T follicular helper cell (primary cell): ENCODE measurements around the gene ATG4B.
"Not testable (repeated sequence)": the region's sequence is repeated elsewhere in the genome, so short reads cannot be mapped to it uniquely, and the experiment has no call there.

Experiments used
- DNase-seq: peaks from one replicate; pipeline ENCODE4 v3.0.0-alpha.2; 2020; ENCODE audit warnings: low read depth

ATG4B gene

DNA sequence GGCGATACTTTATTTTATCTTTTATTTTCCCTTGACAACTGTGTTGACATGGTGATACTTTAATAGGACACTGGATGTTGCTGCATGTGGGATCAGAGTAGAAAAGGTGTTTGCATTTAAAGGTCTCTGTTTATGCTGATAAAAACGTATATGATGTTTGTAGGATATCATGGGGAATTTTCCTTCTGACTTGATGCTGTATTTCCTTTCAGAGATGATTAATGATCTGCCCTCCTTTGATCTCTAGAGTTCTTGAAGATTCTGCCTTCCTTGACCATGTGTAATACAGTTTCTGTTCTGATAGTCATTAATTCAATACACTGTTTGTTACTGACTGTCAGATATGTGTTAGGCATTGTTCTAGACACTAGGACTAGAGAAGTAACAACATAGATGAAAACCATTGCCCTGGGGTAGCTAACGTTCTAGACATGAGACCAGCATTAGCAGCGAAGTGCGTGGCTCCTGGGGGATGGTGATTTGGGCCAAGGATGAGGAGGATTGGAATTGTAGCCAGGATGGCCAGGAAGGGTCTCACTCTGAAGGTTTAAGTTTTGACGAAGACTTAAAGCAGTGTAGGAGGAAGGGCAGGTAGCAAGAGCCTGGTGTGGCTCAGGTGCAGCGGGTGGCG, 2.8 kb downstream of the ATG4B start:
- no peak for DNase-seq

DNA sequence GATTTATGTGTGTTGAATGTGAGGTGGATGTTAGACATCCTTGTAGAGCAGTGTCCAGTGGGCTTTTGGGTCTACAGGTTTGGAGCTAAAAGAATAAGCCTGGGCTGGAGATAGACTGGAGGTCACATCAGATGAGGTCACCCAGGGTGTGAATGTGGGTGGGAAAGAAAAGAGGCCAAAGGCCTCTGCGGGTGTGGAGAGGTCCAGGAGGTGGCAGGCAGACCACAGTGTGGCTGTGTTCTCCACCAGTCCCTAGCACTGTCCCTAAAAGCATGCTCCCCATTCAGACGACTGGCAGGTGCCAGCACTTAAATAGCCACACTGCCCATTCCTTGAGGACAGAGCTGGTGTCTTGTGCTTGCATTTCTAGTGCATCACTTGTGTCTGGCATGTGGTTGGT, 4.1 kb downstream of the ATG4B start:
- no peak for DNase-seq

DNA sequence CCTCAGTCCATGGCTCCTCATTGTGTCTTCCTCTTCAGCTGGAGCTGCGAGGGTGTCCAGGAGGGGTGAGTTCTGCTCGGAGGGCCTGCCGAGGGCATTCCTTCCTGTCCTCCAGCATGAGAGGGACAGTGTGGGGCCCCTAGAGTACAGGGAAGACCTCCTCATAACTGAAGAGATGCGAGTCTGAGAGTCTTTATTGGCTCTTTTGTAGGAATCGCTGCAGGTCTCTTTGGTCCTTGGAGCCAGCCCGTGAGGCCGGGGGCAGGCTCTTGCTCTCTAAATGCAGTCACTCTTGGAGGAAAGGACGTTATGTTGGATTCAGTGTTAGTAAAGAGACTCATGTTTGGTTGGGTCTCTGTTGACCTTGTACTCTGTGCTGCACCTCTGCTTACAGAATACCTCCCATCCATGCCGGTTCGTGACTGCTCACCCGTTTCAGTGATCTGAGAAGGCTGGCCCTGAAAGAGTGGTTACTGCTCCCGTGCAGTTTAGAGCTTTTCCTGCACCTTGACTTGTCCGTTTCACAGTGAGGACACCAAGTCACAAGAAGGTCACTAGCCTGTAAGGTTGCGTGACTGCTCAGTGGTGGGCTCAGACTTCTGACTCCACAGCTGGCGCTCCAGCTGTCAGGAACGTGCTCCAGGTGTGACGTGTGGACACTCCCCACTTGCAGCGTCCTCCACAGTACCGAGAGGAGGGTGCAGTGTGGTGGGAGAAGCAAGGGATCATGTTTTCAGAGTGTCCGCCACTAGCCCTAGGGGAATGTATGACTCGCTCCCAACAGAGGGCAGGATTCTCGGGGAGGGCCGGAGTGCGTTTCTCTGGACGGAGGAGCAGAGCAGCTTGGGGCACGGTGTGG, 7.8 kb downstream of the ATG4B start:
- no peak for DNase-seq

DNA sequence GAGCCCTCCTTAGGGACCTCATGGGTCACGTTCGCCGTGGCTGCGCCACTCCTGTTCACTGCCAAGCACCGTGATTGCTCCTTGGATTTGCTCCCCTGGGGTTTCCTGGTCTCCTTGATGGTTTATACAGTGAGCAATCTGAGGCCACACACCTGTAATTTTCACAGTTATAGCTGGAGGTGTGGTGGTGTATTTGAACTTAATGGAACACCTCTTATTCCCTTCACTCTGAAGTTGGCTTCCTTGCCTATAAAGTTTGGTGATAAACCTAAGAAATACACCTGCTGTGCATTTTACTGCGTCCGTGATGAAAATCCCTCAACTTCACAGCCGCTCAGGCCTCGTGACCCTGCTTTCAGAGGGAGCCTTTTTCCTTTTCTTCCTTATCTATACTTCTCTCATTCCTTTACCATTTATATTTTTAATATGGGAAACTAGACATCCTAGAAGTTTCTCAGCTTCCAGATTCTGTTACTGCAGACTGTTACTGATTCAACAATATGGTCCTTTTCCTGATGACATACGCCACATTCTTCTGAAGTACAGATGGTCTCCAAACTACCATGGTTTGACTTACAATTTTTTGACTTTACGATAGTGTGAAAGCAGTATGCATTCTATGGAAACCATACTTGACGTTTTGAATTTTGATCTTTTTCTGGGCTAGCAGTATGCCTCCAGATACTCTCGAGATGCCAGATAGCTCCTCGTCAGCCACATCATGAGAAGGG, 8.6 kb downstream of the ATG4B start:
- no peak for DNase-seq

DNA sequence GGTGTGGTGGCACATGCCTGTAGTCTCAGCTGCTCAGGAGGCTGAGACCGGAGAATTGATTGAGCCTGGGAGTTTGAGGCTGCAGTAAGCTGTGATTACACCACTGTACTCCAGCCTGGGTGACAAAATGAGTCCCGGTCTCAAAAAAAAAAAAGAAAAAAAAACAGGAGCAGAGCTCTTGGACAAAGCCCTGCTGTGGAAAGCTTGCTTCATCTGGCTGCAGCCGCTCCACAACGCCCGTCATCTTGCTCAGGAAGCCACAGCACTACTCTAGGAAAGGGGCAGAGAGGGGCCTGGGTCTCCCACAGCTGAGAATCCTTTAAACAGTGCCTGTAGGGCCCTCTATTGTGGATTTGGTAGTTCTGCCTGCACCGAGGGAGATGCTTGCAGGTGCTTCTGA, 11.0 kb downstream of the ATG4B start:
- no peak for DNase-seq

DNA sequence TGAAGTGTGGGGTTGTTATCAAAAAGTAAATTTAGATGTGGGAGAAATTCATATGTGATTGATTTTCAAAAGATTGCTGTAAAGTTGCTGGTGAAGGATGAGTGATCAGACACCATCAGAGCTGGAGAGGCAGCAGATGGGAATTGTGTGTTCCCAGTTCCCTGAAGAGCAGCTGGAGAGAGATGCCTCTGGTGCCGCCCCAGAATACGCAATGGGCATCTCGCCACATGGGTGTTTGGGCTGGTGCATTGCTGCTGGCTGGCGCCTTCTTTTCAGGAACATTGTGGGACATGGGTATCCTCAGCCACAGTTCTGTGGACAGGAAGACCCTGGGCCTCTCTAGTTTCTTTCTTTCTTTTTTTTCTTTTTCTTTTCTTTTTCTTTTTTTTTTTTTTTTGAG, 11.9 kb downstream of the ATG4B start:
- no peak for DNase-seq

DNA sequence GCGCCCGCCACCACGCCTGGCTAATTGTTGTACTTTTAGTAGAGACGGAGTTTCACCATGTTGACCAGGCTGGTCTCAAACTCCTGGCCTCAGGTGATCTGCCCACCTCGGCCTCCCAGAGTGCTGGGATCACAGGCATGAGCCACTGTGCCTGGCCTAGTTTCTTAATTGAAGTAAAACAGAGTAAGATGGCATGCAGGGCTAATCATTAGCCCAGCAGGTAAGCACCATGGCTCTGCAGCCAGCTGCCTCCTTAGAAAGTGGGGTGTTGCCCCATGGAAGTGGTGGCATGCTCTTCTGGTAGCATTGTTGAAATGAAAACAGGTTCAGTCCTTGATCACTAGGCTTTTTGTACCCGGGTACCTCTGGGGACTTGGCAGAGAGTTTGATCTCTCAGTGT, 12.4 kb downstream of the ATG4B start:
- no peak for DNase-seq

DNA sequence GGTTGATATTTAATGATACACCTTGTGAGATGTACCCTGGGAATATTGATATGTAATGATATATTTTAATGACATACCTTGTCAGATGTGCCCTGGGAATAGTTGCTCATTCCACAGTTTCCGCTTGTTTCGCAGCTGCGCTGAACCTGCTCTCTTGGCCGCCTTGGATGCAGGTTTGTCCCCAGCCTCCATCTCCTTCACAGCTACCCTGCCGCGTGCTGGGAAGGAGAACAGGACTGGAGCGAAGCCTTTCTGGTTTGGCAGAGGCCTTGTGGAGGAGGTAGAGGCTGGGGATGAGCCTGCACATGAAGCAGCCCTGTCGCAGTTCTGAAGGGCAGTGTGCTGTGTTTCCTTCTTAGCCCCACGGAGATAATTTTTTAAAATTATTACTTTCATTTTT, 14.6 kb downstream of the ATG4B start:
- DNase-seq, result no peak

DNA sequence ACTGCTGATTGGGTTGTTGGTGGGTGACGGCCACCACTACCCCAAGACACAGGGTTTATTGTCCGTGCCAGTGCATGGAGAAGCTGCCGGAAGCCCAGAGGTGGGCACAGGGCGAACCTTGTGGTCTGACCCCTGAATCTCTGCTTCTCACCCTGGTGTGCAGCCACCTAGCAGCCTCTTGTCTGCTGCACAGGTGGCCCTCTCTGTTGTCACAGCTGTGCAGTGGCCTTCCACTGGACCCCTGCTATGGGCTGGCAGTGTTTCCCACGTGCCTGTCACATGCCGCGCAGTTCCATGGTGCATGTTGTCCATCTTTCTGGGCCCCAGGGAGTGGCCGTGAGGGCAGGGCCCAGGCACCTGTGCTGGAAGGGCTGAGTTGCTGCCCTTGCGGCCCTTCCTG, 15.2 kb downstream of the ATG4B start:
- no peak for DNase-seq

DNA sequence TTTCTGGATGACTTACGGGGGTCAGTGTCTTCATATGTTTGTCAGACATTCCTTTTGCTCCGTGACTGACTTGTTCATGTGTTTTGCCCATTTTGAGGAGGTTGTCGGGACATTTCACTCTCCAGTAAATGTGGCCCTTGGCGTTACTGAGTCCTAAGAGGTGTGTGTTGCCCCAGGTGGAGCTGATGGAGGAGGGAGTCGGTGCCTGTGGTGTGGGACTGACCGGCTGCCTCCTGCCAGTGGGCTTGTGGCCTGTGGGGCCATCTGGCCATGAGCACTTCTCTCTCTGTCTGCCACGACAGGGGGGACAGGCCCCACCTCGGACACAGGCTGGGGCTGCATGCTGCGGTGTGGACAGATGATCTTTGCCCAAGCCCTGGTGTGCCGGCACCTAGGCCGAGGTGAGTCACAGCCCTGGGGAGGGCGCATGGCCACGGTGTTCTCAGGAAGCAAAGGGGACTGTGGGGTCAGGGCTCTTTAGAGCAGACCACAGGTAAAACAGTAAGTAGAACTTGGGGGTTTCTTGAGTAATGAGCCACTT, 15.8 kb downstream of the ATG4B start:
- no peak for DNase-seq

DNA sequence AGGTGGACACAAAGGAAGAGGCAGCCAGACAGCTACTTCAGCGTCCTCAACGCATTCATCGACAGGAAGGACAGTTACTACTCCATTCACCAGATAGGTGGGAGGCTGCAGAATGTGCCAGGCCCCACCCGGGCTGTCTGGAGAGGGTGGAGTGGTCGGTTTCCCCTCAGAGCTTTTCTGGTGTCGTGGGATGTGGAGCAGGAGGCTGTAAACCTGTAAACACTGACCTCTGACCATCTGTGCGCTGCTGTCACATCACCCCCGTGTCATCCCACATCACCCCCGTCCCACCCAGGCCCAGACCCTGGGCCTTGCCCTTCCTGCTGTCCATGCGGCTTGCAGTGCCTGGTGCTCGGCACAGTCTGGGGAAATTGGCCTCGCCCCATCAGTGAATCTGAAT, 17.1 kb downstream of the ATG4B start:
- no peak for DNase-seq

DNA sequence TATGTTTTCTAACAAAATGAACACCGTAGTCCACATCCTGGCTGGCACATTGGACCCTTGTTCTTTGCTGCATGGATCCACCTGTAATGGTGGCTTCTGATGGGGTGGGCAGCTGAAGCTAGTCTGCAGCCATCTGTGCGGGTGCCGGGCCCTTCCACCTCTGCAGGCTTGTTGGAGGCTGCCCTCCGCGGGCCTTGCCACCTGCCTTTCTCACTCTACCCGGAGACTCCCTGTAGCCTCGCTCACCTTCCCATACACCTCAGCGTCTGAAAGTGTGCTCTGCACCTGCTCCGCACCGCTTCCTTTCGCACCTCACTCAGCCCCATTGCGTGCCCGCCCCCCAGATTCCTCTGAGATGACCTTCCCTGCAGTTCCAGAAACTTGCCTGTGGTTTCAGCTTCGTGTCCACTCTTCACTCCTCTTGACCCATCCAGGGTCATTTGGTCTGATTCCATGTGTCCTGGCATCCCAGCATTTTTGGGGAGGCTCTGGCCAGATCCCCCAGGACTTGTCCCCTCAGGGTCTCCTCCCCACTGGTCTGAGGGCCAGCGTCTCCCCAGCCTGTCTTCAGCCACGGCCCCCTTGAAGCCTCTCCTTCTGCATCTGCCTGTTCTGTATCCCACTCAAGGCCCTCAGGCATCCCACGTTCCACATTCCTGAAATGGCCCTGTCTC, 18.2 kb downstream of the ATG4B start:
- DNase-seq, result no peak

DNA sequence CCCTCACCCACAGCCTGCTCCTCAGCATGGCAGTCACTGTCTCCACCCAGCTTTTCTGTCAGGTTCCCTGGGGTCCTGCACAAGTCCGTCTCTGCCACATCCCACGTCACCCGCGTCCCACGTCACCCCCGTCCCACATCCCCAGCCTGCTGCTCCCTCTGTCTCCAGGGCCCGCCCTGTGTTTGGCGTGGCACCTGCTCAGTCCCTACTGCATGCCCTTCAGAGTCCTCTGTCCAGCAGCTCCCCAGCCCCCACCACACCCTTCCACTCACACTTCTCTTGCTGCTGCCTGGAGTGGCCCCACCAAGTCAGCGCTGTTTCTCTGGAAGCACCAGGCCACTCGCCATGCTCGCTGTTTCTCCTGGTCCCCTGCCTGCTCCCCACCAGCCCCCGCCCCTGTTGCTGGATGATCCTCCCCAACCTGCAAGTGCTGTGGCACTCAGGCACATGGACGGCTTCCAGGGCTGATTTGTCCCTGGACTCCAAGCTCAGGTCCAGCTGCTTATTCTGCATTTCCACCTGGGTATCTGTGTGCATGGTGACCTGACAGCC, 18.8 kb downstream of the ATG4B start:
- no peak for DNase-seq

DNA sequence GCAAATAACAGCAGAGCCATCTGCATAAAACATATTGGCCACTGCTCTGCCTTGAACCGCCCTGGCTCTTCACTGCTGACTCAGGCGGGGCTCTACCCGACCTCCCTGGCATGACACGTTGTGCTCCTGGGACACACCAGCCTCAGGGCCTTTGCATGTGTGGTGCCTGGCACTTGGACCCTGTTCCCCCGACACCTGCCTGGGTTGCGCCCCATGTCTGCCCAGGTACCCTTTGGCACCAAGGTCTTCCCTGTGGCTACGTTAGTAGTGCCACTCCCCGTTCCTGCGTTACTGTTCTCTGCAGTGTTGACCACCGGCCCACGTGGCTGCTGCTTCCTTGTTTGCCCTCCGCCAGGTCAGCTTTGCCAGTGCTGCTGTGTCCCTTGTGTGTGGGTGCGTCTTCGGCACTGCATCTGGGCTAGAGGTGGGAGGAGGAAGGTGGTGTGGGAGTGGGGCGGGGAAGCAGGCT, 20.3 kb downstream of the ATG4B start:
- no peak for DNase-seq

DNA sequence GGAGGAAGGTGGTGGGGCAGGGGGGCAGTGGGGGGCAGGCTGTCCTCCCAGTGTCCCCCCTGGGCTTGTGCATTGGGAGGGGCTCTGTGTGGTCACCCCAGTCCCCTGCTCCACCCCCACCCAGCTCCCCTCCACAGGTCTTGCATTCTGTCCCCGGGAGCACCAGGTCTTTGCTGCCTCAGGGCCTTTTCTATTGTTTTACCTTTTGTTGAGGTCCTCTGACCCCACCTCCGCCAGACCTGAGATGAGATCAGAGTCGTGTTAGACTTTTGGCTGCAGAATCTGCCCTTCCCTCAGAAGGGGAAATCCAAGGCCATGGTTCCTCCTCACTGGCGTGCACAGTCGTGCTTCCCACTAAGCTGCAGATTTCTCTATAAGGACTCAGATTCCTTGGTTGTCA, 20.8 kb downstream of the ATG4B start:
- no peak for DNase-seq

DNA sequence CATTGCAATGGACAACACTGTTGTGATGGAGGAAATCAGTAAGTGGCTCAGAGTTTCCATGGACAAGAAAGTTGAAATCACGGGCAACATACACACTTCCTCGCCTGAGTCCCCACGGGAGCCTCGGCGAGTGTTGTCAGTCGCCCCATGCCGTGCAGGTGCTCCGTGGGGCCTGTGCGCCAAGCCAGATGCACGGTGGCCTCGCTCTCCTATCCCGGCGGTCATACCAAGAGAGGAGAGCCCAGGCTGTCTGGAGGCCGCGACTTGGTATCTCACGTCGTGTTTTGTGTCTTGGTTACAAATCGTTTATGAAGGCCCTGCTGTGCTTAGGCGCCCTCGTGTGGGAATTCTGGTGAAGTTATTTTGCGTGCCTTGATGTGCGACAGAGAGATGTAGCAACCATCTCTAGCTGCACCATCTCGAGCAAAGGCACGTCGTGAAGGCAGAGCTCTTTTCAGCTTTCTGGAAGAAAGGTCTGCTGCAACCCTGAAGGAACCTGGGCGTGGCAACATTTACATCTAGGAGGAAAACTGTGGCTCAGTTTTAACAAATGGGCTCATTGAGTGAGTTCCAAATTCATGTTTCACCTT, 21.8 kb downstream of the ATG4B start:
- DNase-seq, result peak; percentile 11

DNA sequence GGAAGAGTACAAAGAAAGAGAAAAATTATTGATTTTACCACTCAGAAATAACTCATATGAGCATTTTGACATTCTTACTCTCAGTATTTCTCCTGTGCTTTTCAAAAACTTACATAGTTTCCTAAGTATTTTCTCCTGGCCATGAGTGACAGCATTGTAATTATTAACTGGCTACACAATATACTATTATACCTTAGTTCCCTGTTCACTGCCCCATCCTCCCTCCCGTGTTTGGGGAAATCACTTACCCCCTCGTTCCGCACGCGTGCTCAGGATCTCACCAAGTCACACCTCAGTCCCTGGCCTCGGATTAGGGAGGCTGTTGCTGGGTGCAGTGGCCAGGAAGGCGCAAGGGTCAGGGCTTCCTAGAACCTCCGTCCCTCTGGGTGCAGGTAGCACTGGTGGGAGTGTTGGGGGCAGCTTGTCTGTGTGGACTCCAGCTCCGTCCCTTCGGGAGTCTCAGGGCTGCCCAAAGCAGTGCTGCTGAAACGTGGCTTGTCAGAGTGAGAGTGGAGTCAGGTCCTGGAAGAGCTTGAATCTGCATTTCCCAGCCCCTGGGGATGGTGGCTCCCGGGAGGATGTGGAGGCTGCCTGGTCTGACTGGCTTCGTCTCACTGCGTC, 23.2 kb downstream of the ATG4B start:
- no peak for DNase-seq

DNA sequence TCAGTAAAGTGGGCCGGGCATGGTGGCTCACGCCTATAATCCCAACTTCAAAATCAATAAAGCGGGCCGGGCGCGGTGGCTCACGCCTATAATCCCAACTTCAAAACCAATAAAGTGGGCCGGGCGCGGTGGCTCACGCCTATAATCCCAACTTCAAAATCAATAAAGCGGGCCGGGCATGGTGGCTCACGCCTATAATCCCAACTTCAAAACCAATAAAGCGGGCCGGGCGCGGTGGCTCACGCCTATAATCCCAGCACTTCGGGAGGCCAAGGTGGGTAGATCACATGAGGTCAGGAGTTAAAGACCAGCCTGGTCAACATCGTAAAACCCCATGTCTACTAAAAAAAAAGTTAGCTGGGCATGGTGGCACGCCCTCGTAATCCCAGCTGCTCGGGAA, 25.2 kb downstream of the ATG4B start:
- not testable (repeated sequence) for DNase-seq

DNA sequence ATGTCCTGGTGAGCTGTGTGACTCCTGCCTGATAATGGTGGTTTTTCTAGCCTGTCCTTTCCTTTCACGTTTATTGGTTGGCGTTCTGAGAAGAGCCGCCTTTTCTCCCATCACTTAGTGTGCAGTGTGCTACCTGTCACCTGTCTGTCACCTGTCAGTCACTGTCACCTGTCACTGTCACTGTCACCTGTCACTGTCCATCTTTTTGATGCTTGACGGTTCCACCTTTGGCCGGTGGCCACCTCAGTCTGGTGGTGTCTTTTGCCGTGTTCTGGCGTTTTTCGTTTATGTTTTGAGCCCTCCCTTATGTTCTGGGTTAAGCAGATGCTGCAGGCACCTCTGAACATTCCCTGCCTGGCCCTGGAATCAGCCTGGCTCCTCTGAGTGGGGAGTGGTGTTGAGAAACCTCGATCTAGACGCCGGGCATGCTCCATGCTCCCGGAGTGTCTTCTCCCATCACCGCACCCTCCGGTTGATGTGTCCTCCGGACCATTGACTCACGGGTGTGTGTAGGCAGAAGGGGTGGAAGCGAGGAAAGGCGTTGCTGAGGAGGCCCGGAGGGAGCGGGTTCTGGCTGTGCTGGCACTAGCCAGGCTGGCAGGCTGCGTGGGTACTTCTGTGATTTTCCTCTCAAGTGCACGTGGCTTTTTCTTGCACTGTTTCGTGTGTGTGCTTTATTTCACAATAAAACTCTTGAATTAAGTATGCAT, 28.4 kb downstream of the ATG4B start:
- DNase-seq, result no peak
